OCI-LY7 (cell line): Measurements from ENCODE around the gene GCNT4. TPM values are rescaled to one million over a fixed set of nuclear protein-coding genes. Genes with fewer than 3 reads are reported as not detected.

Experiments
- BruUV-seq: library from RNA; stranded (reverse); fragments of 400-500 nt; replicated peaks from 2 replicates; lab custom pipeline; 2021; lab: Mats Ljungman, UMichigan
- CTCF ChIA-PET: fragments of 300-600 bp; sonication (Branson Sonifier 250); formaldehyde crosslinking; loops from one replicate; lab custom pipeline; 2022; ENCODE audit warnings: antibody characterized with exemption; ENCODE audit not compliant: unreplicated experiment; lab: Charles Lee
- POLR2A ChIA-PET: fragments of 300-600 bp; sonication (Branson Sonifier 250); formaldehyde crosslinking; loops from one replicate; lab custom pipeline; 2022; ENCODE audit warnings: antibody characterized with exemption; lab: Charles Lee
- DNase-seq: peaks from one replicate; pipeline ENCODE4 v3.0.0-alpha.2; 2015; ENCODE audit warnings: low spot score
- H2AFZ ChIP-seq: fragments of 200-600 bp; sonication (generic), shearing (Covaris generic); 2 replicates; pipeline ENCODE4 v1.6.1; 2014; ENCODE audit warnings: mild to moderate bottlenecking, antibody characterized with exemption, low read length, moderate library complexity
- H3K27ac ChIP-seq: fragments of 200-600 bp; sonication (generic); 2 replicates; pipeline ENCODE4 v1.5.1; 2014; ENCODE audit warnings: mixed run types, low read depth, mild to moderate bottlenecking, moderate library complexity, low read length, inconsistent platforms; ENCODE audit not compliant: poor library complexity, severe bottlenecking
- H3K36me3 ChIP-seq: fragments of 200-600 bp; sonication (generic); 2 replicates; pipeline ENCODE4 v1.6.1; 2014; ENCODE audit warnings: mild to moderate bottlenecking, antibody characterized with exemption, low read length, moderate library complexity, mixed read lengths; ENCODE audit not compliant: insufficient read depth
- H3K4me1 ChIP-seq: fragments of 200-600 bp; sonication (generic); 2 replicates; pipeline ENCODE4 v1.5.1; 2014; ENCODE audit warnings: mild to moderate bottlenecking, low read length; ENCODE audit not compliant: insufficient read depth, poor library complexity, severe bottlenecking
- H3K4me2 ChIP-seq: fragments of 200-600 bp; sonication (generic); 2 replicates; pipeline ENCODE4 v1.6.1; 2014; ENCODE audit warnings: mild to moderate bottlenecking, low read length
- H3K4me3 ChIP-seq: fragments of 200-600 bp; sonication (generic); 2 replicates; pipeline ENCODE4 v1.5.1; 2014; ENCODE audit warnings: mild to moderate bottlenecking, low read depth, low read length; ENCODE audit not compliant: poor library complexity, severe bottlenecking
- H3K79me2 ChIP-seq: fragments of 200-600 bp; sonication (generic); 2 replicates; pipeline ENCODE4 v1.6.1; 2016; ENCODE audit warnings: low read depth, mild to moderate bottlenecking, low read length, moderate library complexity, mixed read lengths; ENCODE audit not compliant: insufficient read depth
- H3K9me2 ChIP-seq: fragments of 200-600 bp; sonication (generic); 2 replicates; pipeline ENCODE4 v1.6.1; 2016; ENCODE audit warnings: mild to moderate bottlenecking, low read length, mixed read lengths; ENCODE audit not compliant: insufficient read depth
- H3K9me3 ChIP-seq: fragments of 200-600 bp; sonication (generic); 2 replicates; pipeline ENCODE4 v1.6.1; 2014; ENCODE audit warnings: mild to moderate bottlenecking, mixed run types, low read length, mixed read lengths
- H4K20me1 ChIP-seq: fragments of 200-600 bp; sonication (generic); 2 replicates; pipeline ENCODE4 v1.6.1; 2014; ENCODE audit warnings: mild to moderate bottlenecking, antibody characterized with exemption, low read length, moderate library complexity, mixed read lengths; ENCODE audit not compliant: insufficient read depth
- EZH2phosphoT487 ChIP-seq: fragments of 200-600 bp; sonication (generic); IDR thresholded peaks from 2 replicates; pipeline ENCODE4 v1.6.1; 2018; ENCODE audit warnings: low read depth, borderline replicate concordance, mild to moderate bottlenecking, mixed run types, antibody characterized with exemption, low read length, moderate library complexity, mixed read lengths
- intact Hi-C: fragments of 100-400 bp; cut with micrococcal nuclease; formaldehyde crosslinking; loops from one replicate; pipeline ENCODE4 v1.10.0; 2022; ENCODE audit not compliant: unreplicated experiment
- total RNA-seq, 2 experiments: library from RNA; depleted of rRNA in 1 of 2; stranded (reverse); fragments of >200 nt in 1 of 2; shearing (Covaris generic) in 1 of 2; gene quantifications; 2 replicates each; pipeline ENCODE4 v1.2.3, GENCODE V29; 2014 to 2022
- TF ChIP-seq, protein P1 (sequence below): fragments of 200-600 bp; sonication (generic); conservative IDR thresholded peaks from 2 replicates; pipeline ENCODE4 v1.5.1; 2014; ENCODE audit warnings: mild to moderate bottlenecking, antibody characterized with exemption, low read length, moderate library complexity, mixed read lengths

The GCNT4 gene
- total RNA-seq, 2 experiments from 2014 or later = not detected

DNA sequence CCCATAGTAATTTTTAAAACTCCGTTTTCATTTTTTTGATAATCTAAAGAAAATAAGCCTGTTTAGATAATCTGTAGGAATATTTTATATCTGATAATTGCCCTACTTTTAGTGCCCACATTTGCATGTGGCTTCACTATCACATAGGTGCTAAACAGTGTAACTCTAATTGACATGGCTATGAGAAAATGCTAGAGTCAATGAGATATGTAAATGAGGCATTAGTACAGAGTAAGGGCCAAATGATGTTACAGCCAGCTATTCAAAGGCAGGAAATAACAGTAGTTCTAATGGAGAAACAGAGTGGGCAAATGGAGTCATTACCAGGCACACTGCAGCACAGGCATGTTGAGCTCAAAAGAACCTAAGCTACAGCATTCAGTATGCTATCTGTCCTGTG is 37.3 kb upstream of the GCNT4 start:
- H3K4me3 ChIP-seq = no peak overlapping the region
- no peak overlapping the region for H3K27ac ChIP-seq
- no peaks in the 10 kb centered on the region for H3K9me3 ChIP-seq
- ChIA-PET CTCF (no interaction called here), POLR2A (no interaction called here)
- H3K79me2 ChIP-seq = no peaks in the 10 kb centered on the region
- H3K4me2 ChIP-seq = no peak overlapping the region
- H3K36me3 ChIP-seq = no peaks in the 10 kb centered on the region
- H3K4me1 ChIP-seq = no peaks in the 10 kb centered on the region
- TF ChIP-seq EZH2phosphoT487 = no peak
- TF ChIP-seq, protein P1, sequence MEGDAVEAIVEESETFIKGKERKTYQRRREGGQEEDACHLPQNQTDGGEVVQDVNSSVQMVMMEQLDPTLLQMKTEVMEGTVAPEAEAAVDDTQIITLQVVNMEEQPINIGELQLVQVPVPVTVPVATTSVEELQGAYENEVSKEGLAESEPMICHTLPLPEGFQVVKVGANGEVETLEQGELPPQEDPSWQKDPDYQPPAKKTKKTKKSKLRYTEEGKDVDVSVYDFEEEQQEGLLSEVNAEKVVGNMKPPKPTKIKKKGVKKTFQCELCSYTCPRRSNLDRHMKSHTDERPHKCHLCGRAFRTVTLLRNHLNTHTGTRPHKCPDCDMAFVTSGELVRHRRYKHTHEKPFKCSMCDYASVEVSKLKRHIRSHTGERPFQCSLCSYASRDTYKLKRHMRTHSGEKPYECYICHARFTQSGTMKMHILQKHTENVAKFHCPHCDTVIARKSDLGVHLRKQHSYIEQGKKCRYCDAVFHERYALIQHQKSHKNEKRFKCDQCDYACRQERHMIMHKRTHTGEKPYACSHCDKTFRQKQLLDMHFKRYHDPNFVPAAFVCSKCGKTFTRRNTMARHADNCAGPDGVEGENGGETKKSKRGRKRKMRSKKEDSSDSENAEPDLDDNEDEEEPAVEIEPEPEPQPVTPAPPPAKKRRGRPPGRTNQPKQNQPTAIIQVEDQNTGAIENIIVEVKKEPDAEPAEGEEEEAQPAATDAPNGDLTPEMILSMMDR = no peak
- no peaks in the 10 kb centered on the region for H3K9me2 ChIP-seq
- BruUV-seq = no TSS peak
- intact Hi-C loops = no loop called here
- no peak overlapping the region for H2AFZ ChIP-seq
- no peak for DNase-seq
- no peaks in the 10 kb centered on the region for H4K20me1 ChIP-seq

DNA sequence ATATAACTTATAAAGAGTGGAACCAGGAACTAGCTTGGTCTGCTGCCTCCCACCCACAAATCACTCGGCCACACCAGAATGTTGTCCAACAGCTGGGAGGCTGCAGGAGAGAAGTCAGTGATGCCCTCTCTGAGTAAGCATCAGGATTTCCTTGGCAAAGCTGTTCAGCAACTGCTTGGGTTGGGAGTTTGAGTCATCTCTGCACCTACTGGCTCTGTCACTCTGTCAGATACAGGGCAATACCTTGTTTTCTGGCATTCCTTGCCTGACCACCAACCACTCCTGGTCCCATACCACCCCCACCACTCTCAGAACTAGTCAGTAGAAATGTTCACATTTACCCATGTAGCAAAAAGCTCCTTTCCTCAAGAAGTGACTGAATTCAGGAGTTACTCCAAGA is 36.8 kb upstream of the GCNT4 start:
- Histone ChIP-seq H3K4me3 (no peak overlapping the region), H4K20me1 (no peaks in the 10 kb centered on the region), H3K27ac (no peak overlapping the region), H3K4me1 (no peaks in the 10 kb centered on the region), H3K9me2 (no peaks in the 10 kb centered on the region), H3K9me3 (no peaks in the 10 kb centered on the region), H3K4me2 (no peak overlapping the region), H2AFZ (no peak overlapping the region), H3K79me2 (no peaks in the 10 kb centered on the region), H3K36me3 (no peaks in the 10 kb centered on the region)
- ChIA-PET CTCF (no interaction called here), POLR2A (no interaction called here)
- intact Hi-C loops = no loop called here
- no peak for DNase-seq
- no TSS peak for BruUV-seq
- TF ChIP-seq EZH2phosphoT487 = no peak
- TF ChIP-seq, protein P1 = no peak

DNA sequence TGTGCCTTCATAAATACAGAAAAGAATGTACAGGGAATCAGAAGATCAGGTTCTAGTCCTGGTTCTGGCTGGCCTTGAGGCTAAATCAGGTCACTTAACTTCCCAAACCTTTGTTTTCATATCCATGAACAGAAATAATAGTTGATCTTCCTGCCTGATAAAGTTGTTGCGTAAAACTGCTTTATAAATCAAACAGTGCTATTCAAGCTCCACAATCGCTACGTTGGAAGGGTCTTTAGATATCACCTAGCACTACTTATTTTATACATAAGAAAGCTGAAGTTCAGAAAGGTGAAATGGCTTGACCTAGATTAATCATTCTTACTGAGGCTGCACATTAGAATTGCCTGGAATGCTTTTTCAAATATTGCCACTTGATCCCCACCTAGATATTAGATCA is 36.3 kb upstream of the GCNT4 start:
- Histone ChIP-seq H3K4me1 (no peaks in the 10 kb centered on the region), H3K27ac (no peak overlapping the region), H3K36me3 (no peaks in the 10 kb centered on the region), H2AFZ (no peak overlapping the region), H3K9me3 (no peaks in the 10 kb centered on the region), H3K79me2 (no peaks in the 10 kb centered on the region), H3K4me2 (no peak overlapping the region), H4K20me1 (no peaks in the 10 kb centered on the region), H3K4me3 (no peak overlapping the region), H3K9me2 (no peaks in the 10 kb centered on the region)
- CTCF ChIA-PET = no interaction called here
- DNase-seq = no peak
- TF ChIP-seq, protein P1 = no peak
- no peak for TF ChIP-seq EZH2phosphoT487
- no TSS peak for BruUV-seq
- intact Hi-C loops = no loop called here
- POLR2A ChIA-PET = no interaction called here
